ENCODE data around the gene OSBPL1A. TPM values are rescaled to one million over a fixed set of nuclear protein-coding genes. Genes with fewer than 3 reads are reported as not detected.

The OSBPL1A gene
- polyA plus RNA-seq, 2 of the 4 experiments (the other 2 are of a cell fraction) = 10.5 to 22.1 TPM

- POLR2A ChIA-PET = no interaction called here
- no peak overlapping the region for H3K4me3 ChIP-seq
- 36% methylated on average over 3 of the region's 3 CpGs for WGBS (ENCODE audit: missing lambda C conversion rate)
- H3K9me3 ChIP-seq = no peaks in the 10 kb centered on the region
- no peak for TF ChIP-seq CTCF (IDR thresholded peaks at IDR 0.05)
- no peak for TF ChIP-seq JUN (IDR thresholded peaks at IDR 0.05)
- TF ChIP-seq RARB (CRISPR knock-in tag; IDR thresholded peaks at IDR 0.05) = no peak
- TF ChIP-seq HDAC2 (IDR thresholded peaks at IDR 0.05) = no peak
- TF ChIP-seq NR3C1 (IDR thresholded peaks at IDR 0.05) = no peak
- peak; percentile 51 for TF ChIP-seq NFE2L2 (conservative IDR thresholded peaks at IDR 0.05; ENCODE audit: low read length)
- no peak for TF ChIP-seq MYC (IDR thresholded peaks at IDR 0.05; ENCODE audit: borderline replicate concordance, low read length)
- TF ChIP-seq, protein P1, sequence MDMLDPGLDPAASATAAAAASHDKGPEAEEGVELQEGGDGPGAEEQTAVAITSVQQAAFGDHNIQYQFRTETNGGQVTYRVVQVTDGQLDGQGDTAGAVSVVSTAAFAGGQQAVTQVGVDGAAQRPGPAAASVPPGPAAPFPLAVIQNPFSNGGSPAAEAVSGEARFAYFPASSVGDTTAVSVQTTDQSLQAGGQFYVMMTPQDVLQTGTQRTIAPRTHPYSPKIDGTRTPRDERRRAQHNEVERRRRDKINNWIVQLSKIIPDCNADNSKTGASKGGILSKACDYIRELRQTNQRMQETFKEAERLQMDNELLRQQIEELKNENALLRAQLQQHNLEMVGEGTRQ (IDR thresholded peaks at IDR 0.05) = no peak
- TF ChIP-seq MAZ (IDR thresholded peaks at IDR 0.05; ENCODE audit: borderline replicate concordance, low read depth, low read length) = no peak
- TF ChIP-seq RAD21 (conservative IDR thresholded peaks at IDR 0.05 in 1 of 2, IDR thresholded peaks at IDR 0.05 in 1 of 2) = no peak
- no peak for TF ChIP-seq ZSCAN20 (CRISPR knock-in tag; IDR thresholded peaks at IDR 0.05)
- TF ChIP-seq FOSL2 (IDR thresholded peaks at IDR 0.05) = no peak
- peak; percentile 13; the same call in 1 of the 2 replicates for TF ChIP-seq FOSL2 (CRISPR knock-in tag; IDR thresholded peaks at IDR 0.05)
- no peak for TF ChIP-seq NPAS2 (CRISPR knock-in tag; IDR thresholded peaks at IDR 0.05; ENCODE audit: borderline replicate concordance)
- TF ChIP-seq TP53 (CRISPR knock-in tag; IDR thresholded peaks at IDR 0.05) = no peak
- TF ChIP-seq ATOH8 (CRISPR knock-in tag; IDR thresholded peaks at IDR 0.05; ENCODE audit: low read depth) = no peak
- no peak for TF ChIP-seq PHF8 (IDR thresholded peaks at IDR 0.05; ENCODE audit: borderline replicate concordance, low read depth)
- H3K4me1 ChIP-seq = peaks cover 22% of the 10 kb centered on the region
- peak in 1 of 2 experiments; percentile 39 for DNase-seq (ENCODE audit: low read depth in 1 of 2, low spot score in 1 of 2)
- ATAC-seq = no peak
- CTCF ChIA-PET = no interaction called here
- H3K4me2 ChIP-seq = peak overlapping the region; percentile 34
- FAIRE-seq = no peak
- H3K27ac ChIP-seq = peak overlapping the region; percentile 1 to 59; a peak in 2 of 6 replicates
Measured at GRCh38 chr18:24136967-24137373, 260.7 kb downstream of the OSBPL1A start.

GRCh38 chr18:24130494-24130893 lies 267.1 kb downstream of the OSBPL1A start:
- Histone ChIP-seq H3K4me1 (no peaks in the 10 kb centered on the region), H3K4me2 (no peak overlapping the region), H3K27ac (no peak overlapping the region), H3K4me3 (no peak overlapping the region), H3K9me3 (no peaks in the 10 kb centered on the region)
- TF ChIP-seq, protein P2, sequence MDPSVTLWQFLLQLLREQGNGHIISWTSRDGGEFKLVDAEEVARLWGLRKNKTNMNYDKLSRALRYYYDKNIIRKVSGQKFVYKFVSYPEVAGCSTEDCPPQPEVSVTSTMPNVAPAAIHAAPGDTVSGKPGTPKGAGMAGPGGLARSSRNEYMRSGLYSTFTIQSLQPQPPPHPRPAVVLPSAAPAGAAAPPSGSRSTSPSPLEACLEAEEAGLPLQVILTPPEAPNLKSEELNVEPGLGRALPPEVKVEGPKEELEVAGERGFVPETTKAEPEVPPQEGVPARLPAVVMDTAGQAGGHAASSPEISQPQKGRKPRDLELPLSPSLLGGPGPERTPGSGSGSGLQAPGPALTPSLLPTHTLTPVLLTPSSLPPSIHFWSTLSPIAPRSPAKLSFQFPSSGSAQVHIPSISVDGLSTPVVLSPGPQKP (IDR thresholded peaks at IDR 0.05; ENCODE audit: low read depth, low read length) = no peak
- no peak for TF ChIP-seq CBX2 (IDR thresholded peaks at IDR 0.05; ENCODE audit: borderline replicate concordance, low read depth)
- TF ChIP-seq HEYL (CRISPR knock-in tag; IDR thresholded peaks at IDR 0.05) = no peak
- no peak for TF ChIP-seq BHLHE40 (IDR thresholded peaks at IDR 0.05; ENCODE audit: low read depth, low read length)
- TF ChIP-seq, protein P3, sequence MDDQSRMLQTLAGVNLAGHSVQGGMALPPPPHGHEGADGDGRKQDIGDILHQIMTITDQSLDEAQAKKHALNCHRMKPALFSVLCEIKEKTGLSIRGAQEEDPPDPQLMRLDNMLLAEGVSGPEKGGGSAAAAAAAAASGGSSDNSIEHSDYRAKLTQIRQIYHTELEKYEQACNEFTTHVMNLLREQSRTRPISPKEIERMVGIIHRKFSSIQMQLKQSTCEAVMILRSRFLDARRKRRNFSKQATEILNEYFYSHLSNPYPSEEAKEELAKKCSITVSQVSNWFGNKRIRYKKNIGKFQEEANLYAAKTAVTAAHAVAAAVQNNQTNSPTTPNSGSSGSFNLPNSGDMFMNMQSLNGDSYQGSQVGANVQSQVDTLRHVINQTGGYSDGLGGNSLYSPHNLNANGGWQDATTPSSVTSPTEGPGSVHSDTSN (IDR thresholded peaks at IDR 0.05) = no peak
- TF ChIP-seq CBX8 (IDR thresholded peaks at IDR 0.05) = no peak
- TF ChIP-seq POLR2AphosphoS2 (conservative IDR thresholded peaks at IDR 0.05; ENCODE audit: low read length) = no peak
- no peak for TF ChIP-seq SREBF2 (IDR thresholded peaks at IDR 0.05)
- no peak for TF ChIP-seq FOXS1 (CRISPR knock-in tag; IDR thresholded peaks at IDR 0.05)
- TF ChIP-seq EP300 (IDR thresholded peaks at IDR 0.05) = no peak
- ATAC-seq (no peak), DNase-seq (ENCODE audit: low read depth in 1 of 2, low spot score in 1 of 2) (no peak), FAIRE-seq (no peak)
- WGBS (ENCODE audit: missing lambda C conversion rate) = 62% methylated on average over 2 of the region's 2 CpGs
- ChIA-PET CTCF (interaction anchor here (1.2 kb wide), 1 partner anchor 12 kb away, joined by 4 read pairs; no protein-coding TSS in a partner anchor), POLR2A (no interaction called here)
